Astrocyte (in vitro differentiated cells and primary cell): ENCODE data around the gene MDP1. TPM values are rescaled to one million over a fixed set of nuclear protein-coding genes. Genes with fewer than 3 reads are reported as not detected.

Source experiments
- DNase-seq: peaks from one replicate; pipeline ENCODE4 v3.0.0-alpha.2; 2010; ENCODE audit warnings: low read depth
- FAIRE-seq: peaks from 2 replicates; lab custom pipeline; 2011; peaks lifted over from hg19 to GRCh38; lab: Jason Lieb, UNC
- H2AFZ ChIP-seq: 2 replicates; pipeline ENCODE4 v1.6.0; 2012; ENCODE audit warnings: low read depth, low read length, inconsistent platforms
- H3K27ac ChIP-seq: 2 replicates; pipeline ENCODE4 v1.5.1; 2011; ENCODE audit warnings: low read depth, low read length, inconsistent platforms
- H3K27me3 ChIP-seq: 2 replicates; pipeline ENCODE4 v1.6.0; 2011; ENCODE audit warnings: low read length, inconsistent platforms; ENCODE audit not compliant: insufficient read depth
- H3K36me3 ChIP-seq: 2 replicates; pipeline ENCODE4 v1.5.1; 2011; ENCODE audit warnings: low read length, inconsistent platforms; ENCODE audit not compliant: insufficient read depth
- H3K4me1 ChIP-seq: 2 replicates; pipeline ENCODE4 v1.5.1; 2011; ENCODE audit warnings: low read length, inconsistent platforms; ENCODE audit not compliant: insufficient read depth
- H3K4me2 ChIP-seq: 2 replicates; pipeline ENCODE4 v1.6.0; 2012; ENCODE audit warnings: low read length, inconsistent platforms
- H3K4me3 ChIP-seq: 2 replicates; pipeline ENCODE4 v1.5.1; 2011; ENCODE audit warnings: low read depth, mild to moderate bottlenecking, low read length, inconsistent platforms; ENCODE audit not compliant: insufficient read depth
- H3K79me2 ChIP-seq: 2 replicates; pipeline ENCODE4 v1.6.0; 2012; ENCODE audit warnings: mild to moderate bottlenecking, low read length, inconsistent platforms; ENCODE audit not compliant: insufficient read depth
- H3K9ac ChIP-seq: 2 replicates; pipeline ENCODE4 v1.6.0; 2012; ENCODE audit warnings: mild to moderate bottlenecking, low read length, inconsistent platforms
- H3K9me3 ChIP-seq: 2 replicates; pipeline ENCODE4 v1.5.1; 2012; ENCODE audit warnings: low read depth, mild to moderate bottlenecking, low read length, inconsistent platforms; ENCODE audit not compliant: insufficient read depth
- H4K20me1 ChIP-seq: 2 replicates; pipeline ENCODE4 v1.6.0; 2012; ENCODE audit warnings: low read length, inconsistent platforms; ENCODE audit not compliant: insufficient read depth
- H3K27ac Mint-ChIP-seq: one replicate; pipeline ENCODE4 v1.8.0; 2021; ENCODE audit warnings: mild to moderate bottlenecking, mixed read lengths; ENCODE audit not compliant: unreplicated experiment
- H3K27me3 Mint-ChIP-seq: one replicate; pipeline ENCODE4 v1.8.0; 2021; ENCODE audit warnings: low read depth, mixed read lengths; ENCODE audit not compliant: unreplicated experiment
- H3K36me3 Mint-ChIP-seq: one replicate; pipeline ENCODE4 v1.8.0; 2021; ENCODE audit warnings: low read depth, mixed read lengths; ENCODE audit not compliant: unreplicated experiment
- H3K4me1 Mint-ChIP-seq: one replicate; pipeline ENCODE4 v1.8.0; 2021; ENCODE audit warnings: low read depth, mixed read lengths; ENCODE audit not compliant: unreplicated experiment
- H3K4me3 Mint-ChIP-seq: one replicate; pipeline ENCODE4 v1.8.0; 2021; ENCODE audit warnings: mild to moderate bottlenecking, moderate library complexity, mixed read lengths; ENCODE audit not compliant: unreplicated experiment
- H3K9me3 Mint-ChIP-seq: one replicate; pipeline ENCODE4 v1.8.0; 2021; ENCODE audit warnings: mild to moderate bottlenecking, mixed read lengths; ENCODE audit not compliant: unreplicated experiment
- CTCF ChIP-seq: IDR thresholded peaks from 2 replicates; pipeline ENCODE4 v1.5.1; 2011; ENCODE audit warnings: low read depth, mild to moderate bottlenecking, inconsistent platforms, low read length, moderate library complexity; ENCODE audit not compliant: insufficient read depth
- EZH2 ChIP-seq: IDR thresholded peaks from 2 replicates; pipeline ENCODE4 v1.6.1; 2012; ENCODE audit warnings: mild to moderate bottlenecking, low read length, inconsistent platforms; ENCODE audit not compliant: insufficient read depth
- total RNA-seq: library from RNA; stranded (reverse); gene quantifications from 2 replicates; pipeline ENCODE4 v1.2.1, GENCODE V29; 2021

The MDP1 gene
- total RNA-seq, 1 donor from 2014 or later, result 8.9 TPM

DNA sequence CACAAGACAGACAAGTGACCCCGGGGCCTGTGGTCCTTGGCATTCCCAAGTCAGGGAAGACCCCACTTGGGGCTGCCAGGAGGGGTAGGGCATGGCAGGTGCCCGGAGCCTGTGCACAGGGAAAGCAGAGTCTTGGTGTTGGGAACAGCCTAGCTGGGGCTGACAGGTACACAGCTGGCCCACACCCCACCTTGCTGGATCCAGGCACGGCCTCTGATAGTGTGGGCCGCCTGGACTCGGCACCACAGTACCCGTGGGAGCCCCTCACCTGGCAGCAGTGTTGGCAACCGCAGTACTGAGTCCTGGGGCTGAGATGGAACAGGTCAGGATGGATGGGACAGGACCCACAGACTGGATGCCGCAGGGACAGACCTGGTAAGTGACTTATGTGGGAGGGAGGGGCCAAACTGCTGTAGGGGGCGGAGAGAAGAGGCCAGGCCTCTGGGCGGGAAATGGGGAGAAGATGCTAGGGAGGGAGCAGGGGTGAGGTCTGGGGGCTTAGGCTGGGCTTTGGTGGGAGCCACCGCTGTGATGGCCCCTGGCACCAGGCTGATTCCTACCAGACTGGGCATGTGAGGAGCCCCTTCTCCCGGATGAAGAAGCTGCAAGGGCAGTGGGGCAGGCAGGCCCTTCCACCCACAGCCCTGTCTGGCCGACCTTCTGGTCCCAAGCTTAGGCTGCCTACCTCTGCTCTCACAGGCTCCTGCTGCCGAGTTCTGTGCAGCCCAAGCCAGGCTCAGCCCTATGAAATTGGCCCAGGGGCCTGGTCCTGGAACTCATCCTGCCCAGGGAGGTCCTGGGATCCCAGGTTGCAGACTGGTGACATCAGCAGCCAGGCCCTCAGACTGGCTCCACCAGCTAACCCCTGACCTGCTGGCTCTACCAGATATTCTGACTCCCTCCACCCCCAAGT is 47.2 kb upstream of the MDP1 start, which contains the start of gene TGM1:
TGM1 (minus strand) TSS at position 357 of the 913 bp plus-strand sequence. CDS start 825 bp downstream, outside the sequence.
- no peak within 1 kb of the TSS for H3K4me2 ChIP-seq
- H3K9me3 ChIP-seq, result no peaks in the 10 kb centered on the region
- H4K20me1 ChIP-seq, result no peaks in the 10 kb centered on the region
- peaks cover 29% of the 10 kb centered on the region for H3K36me3 Mint-ChIP-seq
- H2AFZ ChIP-seq, result no peak within 1 kb of the TSS
- no peaks in the 10 kb centered on the region for H3K9me3 Mint-ChIP-seq
- no peak within 1 kb of the TSS for H3K4me3 ChIP-seq
- no peak within 1 kb of the TSS for H3K4me3 Mint-ChIP-seq
- no peak within 1 kb of the TSS for H3K27ac ChIP-seq
- H3K27ac Mint-ChIP-seq, result no peak within 1 kb of the TSS
- no peak for FAIRE-seq
- H3K4me1 Mint-ChIP-seq, result no peaks in the 10 kb centered on the region
- H3K9ac ChIP-seq, result no peak within 1 kb of the TSS
- H3K27me3 ChIP-seq, result no peaks in the 10 kb centered on the region
- peaks cover 3% of the 10 kb centered on the region for H3K36me3 ChIP-seq
- DNase-seq, result no peak
- H3K4me1 ChIP-seq, result peaks cover 3% of the 10 kb centered on the region
- no peaks in the 10 kb centered on the region for H3K79me2 ChIP-seq
- TF ChIP-seq EZH2 (no peak), CTCF (no peak)
- H3K27me3 Mint-ChIP-seq, result peaks cover 4% of the 10 kb centered on the region

DNA sequence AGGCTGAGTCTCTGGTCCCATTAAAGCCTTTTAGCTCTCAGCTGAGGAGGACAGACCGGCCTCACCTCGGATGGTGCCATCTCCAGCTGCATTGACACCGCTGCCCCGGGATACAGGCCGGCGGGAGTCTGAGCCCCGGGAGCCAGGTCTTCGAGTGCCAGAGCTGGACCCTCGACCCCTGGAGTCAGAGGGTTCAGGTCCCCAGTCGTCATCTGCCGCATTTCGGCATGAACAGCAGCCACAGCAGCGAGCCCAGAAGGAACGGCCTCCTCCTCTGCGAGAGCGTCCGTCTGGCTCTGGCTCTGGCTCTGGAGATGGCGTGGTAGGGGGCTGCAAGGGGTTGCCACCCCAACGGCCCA is 46.1 kb upstream of the MDP1 start:
- no peaks in the 10 kb centered on the region for H3K9me3 ChIP-seq
- H3K27me3 Mint-ChIP-seq, result peaks cover 7% of the 10 kb centered on the region

More for the DNA sequence above, 46.1 kb upstream of the MDP1 start:
- no peak overlapping the region for H3K4me3 Mint-ChIP-seq
- no peak for TF ChIP-seq EZH2
- TF ChIP-seq CTCF, result no peak
- no peak overlapping the region for H3K27ac Mint-ChIP-seq
- Histone ChIP-seq H2AFZ (no peak overlapping the region), H4K20me1 (no peaks in the 10 kb centered on the region), H3K79me2 (no peaks in the 10 kb centered on the region), H3K27ac (no peak overlapping the region), H3K9ac (no peak overlapping the region), H3K36me3 (no peaks in the 10 kb centered on the region), H3K27me3 (no peaks in the 10 kb centered on the region), H3K4me3 (no peak overlapping the region), H3K4me1 (peaks cover 3% of the 10 kb centered on the region), H3K4me2 (no peak overlapping the region)
- H3K36me3 Mint-ChIP-seq, result peaks cover 28% of the 10 kb centered on the region
- H3K9me3 Mint-ChIP-seq, result no peaks in the 10 kb centered on the region
- peaks cover 3% of the 10 kb centered on the region for H3K4me1 Mint-ChIP-seq
- FAIRE-seq, result no peak
- no peak for DNase-seq
